OCI-LY1 (cell line): Measurements from ENCODE around the gene PRKG1.

Experiments
- H2AFZ ChIP-seq: fragments of 200-600 bp; sonication (generic), shearing (Covaris generic); 2 replicates; pipeline ENCODE4 v1.6.0; 2014; ENCODE audit warnings: antibody characterized with exemption, mild to moderate bottlenecking, low read length
- H3F3A ChIP-seq: fragments of 200-600 bp; sonication (generic), shearing (Covaris generic); 2 replicates; pipeline ENCODE4 v1.6.0; 2014; ENCODE audit warnings: mild to moderate bottlenecking, antibody characterized with exemption, low read length, moderate library complexity; ENCODE audit not compliant: insufficient read depth
- H3K27ac ChIP-seq: fragments of 200-600 bp; sonication (generic); 2 replicates; pipeline ENCODE4 v1.5.1; 2014; ENCODE audit warnings: low read length, mixed run types, mild to moderate bottlenecking, low read depth; ENCODE audit not compliant: poor library complexity, severe bottlenecking
- H3K27me3 ChIP-seq: fragments of 200-600 bp; sonication (generic); 2 replicates; pipeline ENCODE4 v1.6.0; 2014; ENCODE audit warnings: antibody characterized with exemption, mild to moderate bottlenecking, low read length, moderate library complexity; ENCODE audit not compliant: insufficient read depth
- H3K36me3 ChIP-seq: fragments of 200-600 bp; sonication (generic); 2 replicates; pipeline ENCODE4 v1.6.1; 2014; ENCODE audit warnings: mild to moderate bottlenecking, antibody characterized with exemption, low read length, moderate library complexity, mixed read lengths; ENCODE audit not compliant: insufficient read depth
- H3K4me1 ChIP-seq: fragments of 200-600 bp; sonication (generic); 2 replicates; pipeline ENCODE4 v1.5.1; 2014; ENCODE audit warnings: mild to moderate bottlenecking, low read length, moderate library complexity; ENCODE audit not compliant: insufficient read depth, severe bottlenecking
- H3K4me2 ChIP-seq: fragments of 200-600 bp; sonication (generic), shearing (Covaris generic); 2 replicates; pipeline ENCODE4 v1.6.1; 2014; ENCODE audit warnings: low read length
- H3K4me3 ChIP-seq: fragments of 200-600 bp; sonication (generic); 2 replicates; pipeline ENCODE4 v1.5.1; 2014; ENCODE audit warnings: low read length, low read depth, mild to moderate bottlenecking, mixed read lengths; ENCODE audit not compliant: poor library complexity, severe bottlenecking
- H3K79me2 ChIP-seq: fragments of 200-600 bp; shearing (Covaris generic); 2 replicates; pipeline ENCODE4 v1.6.1; 2016; ENCODE audit warnings: mixed run types, low read length, mixed read lengths; ENCODE audit not compliant: insufficient read depth
- H3K9ac ChIP-seq: fragments of 200-600 bp; sonication (generic), shearing (Covaris generic); 2 replicates; pipeline ENCODE4 v1.6.1; 2014; ENCODE audit warnings: mild to moderate bottlenecking, low read length, mixed read lengths
- H3K9me2 ChIP-seq: fragments of 200-600 bp; sonication (generic), shearing (Covaris generic); 2 replicates; pipeline ENCODE4 v1.6.1; 2014; ENCODE audit warnings: low read depth, mild to moderate bottlenecking, low read length, mixed read lengths
- H3K9me3 ChIP-seq: fragments of 200-600 bp; shearing (Covaris generic); 2 replicates; pipeline ENCODE4 v1.6.1; 2014; ENCODE audit warnings: low read length, mixed read lengths
- H4K20me1 ChIP-seq: fragments of 200-600 bp; sonication (generic), shearing (Covaris generic); 2 replicates; pipeline ENCODE4 v1.6.0; 2016; ENCODE audit warnings: mild to moderate bottlenecking, low read length; ENCODE audit not compliant: insufficient read depth
- CTCF ChIP-seq: fragments of 200-600 bp; sonication (generic), shearing (Covaris generic); IDR thresholded peaks from 2 replicates; pipeline ENCODE4 v1.5.1; 2017; ENCODE audit warnings: mild to moderate bottlenecking, antibody characterized with exemption, low read length, moderate library complexity, mixed read lengths
- EZH2 ChIP-seq: fragments of 200-600 bp; sonication (generic), shearing (Covaris generic); IDR thresholded peaks from 2 replicates; pipeline ENCODE4 v1.8.0; 2017; ENCODE audit warnings: borderline replicate concordance, mixed run types, mild to moderate bottlenecking, antibody characterized with exemption, low read length, moderate library complexity, mixed read lengths

The PRKG1 gene

GRCh38 chr10:51507476-51507875 lies 433.2 kb downstream of the PRKG1 start:
- Histone ChIP-seq H2AFZ (no peak overlapping the region), H3K9ac (no peak overlapping the region), H3K9me3 (no peaks in the 10 kb centered on the region), H3K36me3 (no peaks in the 10 kb centered on the region), H3F3A (no peaks in the 10 kb centered on the region), H3K4me3 (no peak overlapping the region), H3K9me2 (no peaks in the 10 kb centered on the region), H3K27me3 (no peaks in the 10 kb centered on the region), H3K4me2 (no peak overlapping the region), H3K79me2 (no peaks in the 10 kb centered on the region), H3K27ac (no peak overlapping the region), H4K20me1 (no peaks in the 10 kb centered on the region), H3K4me1 (no peaks in the 10 kb centered on the region)
- TF ChIP-seq EZH2 (no peak), CTCF (no peak)

GRCh38 chr10:51508156-51508555 lies 433.9 kb downstream of the PRKG1 start:
- Histone ChIP-seq H3K79me2 (no peaks in the 10 kb centered on the region), H3K9me3 (no peaks in the 10 kb centered on the region), H3F3A (no peaks in the 10 kb centered on the region), H2AFZ (no peak overlapping the region), H3K4me3 (no peak overlapping the region), H3K36me3 (no peaks in the 10 kb centered on the region), H3K9ac (no peak overlapping the region), H3K27me3 (no peaks in the 10 kb centered on the region), H4K20me1 (no peaks in the 10 kb centered on the region), H3K4me2 (no peak overlapping the region), H3K4me1 (no peaks in the 10 kb centered on the region), H3K27ac (no peak overlapping the region), H3K9me2 (no peaks in the 10 kb centered on the region)
- no peak for TF ChIP-seq CTCF
- TF ChIP-seq EZH2, result no peak

- Histone ChIP-seq H3K79me2 (no peaks in the 10 kb centered on the region), H3K9me3 (no peaks in the 10 kb centered on the region), H3K4me1 (no peaks in the 10 kb centered on the region), H3K27ac (no peak overlapping the region), H2AFZ (no peak overlapping the region), H3K9ac (no peak overlapping the region), H4K20me1 (no peaks in the 10 kb centered on the region), H3K36me3 (no peaks in the 10 kb centered on the region), H3F3A (no peaks in the 10 kb centered on the region), H3K4me2 (no peak overlapping the region), H3K9me2 (no peaks in the 10 kb centered on the region), H3K4me3 (no peak overlapping the region), H3K27me3 (no peaks in the 10 kb centered on the region)
- TF ChIP-seq EZH2, result no peak
- TF ChIP-seq CTCF, result no peak
Observed at GRCh38 chr10:51510231-51510630, 435.9 kb downstream of the PRKG1 start.
